ENCODE results near the gene CATSPER3. TPM values are rescaled to one million over a fixed set of nuclear protein-coding genes. Genes with fewer than 3 reads are reported as not detected.
"Not testable (repeated sequence)": the region's sequence is repeated elsewhere in the genome, so short reads cannot be mapped to it uniquely, and the experiment has no call there.

Gene CATSPER3
- polyA plus RNA-seq, 1 donor from 2014 or later, result 0.17 TPM

DNA sequence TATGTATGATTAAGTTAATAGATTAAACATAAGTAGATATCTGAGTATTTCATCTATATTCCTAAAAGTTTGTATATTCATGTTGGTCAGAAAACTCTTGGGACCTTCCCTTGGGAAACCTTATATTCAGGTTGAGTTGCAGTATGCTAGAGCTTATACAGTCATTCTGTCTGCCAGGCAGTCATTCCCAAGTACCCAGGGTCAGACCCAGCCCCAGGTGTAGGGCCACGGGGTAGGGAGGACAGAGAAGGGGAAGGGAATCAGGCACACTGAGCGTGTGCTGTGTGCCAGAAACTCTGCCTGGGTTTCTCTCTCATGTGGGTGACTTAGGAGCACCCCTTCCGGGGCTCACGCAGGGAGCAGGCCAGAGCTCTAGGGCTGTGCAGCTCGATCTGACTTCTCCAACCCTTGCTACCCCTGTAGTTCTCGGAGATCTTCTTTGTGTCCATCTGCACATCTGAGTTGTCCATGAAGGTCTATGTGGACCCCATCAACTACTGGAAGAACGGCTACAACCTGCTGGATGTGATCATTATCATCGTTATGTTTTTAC lies 28.2 kb downstream of the CATSPER3 start:
- Histone ChIP-seq H3K27me3 (ENCODE audit: insufficient read depth, low read depth, low read length) (no peaks in the 10 kb centered on the region), H3K4me2 (ENCODE audit: low read length) (no peak overlapping the region), H3K9me3 (ENCODE audit: low read length) (no peaks in the 10 kb centered on the region), H4K20me1 (ENCODE audit: insufficient read depth) (no peaks in the 10 kb centered on the region), H3F3A (ENCODE audit: insufficient read depth, low read length, poor library complexity, severe bottlenecking) (no peaks in the 10 kb centered on the region), H3K36me3 (ENCODE audit: insufficient read depth, low read length) (no peaks in the 10 kb centered on the region), H2AFZ (ENCODE audit: low read depth, low read length) (no peak overlapping the region), H3K4me3 (ENCODE audit: low read length) (no peak overlapping the region), H3K79me2 (replicated peaks; ENCODE audit: insufficient read depth, low read length) (no peaks in the 10 kb centered on the region), H3K9ac (ENCODE audit: low read length) (no peak overlapping the region), H3K27ac (ENCODE audit: low read length) (no peak overlapping the region), H3K9me2 (ENCODE audit: insufficient read depth, low read length) (no peaks in the 10 kb centered on the region)
- TF ChIP-seq SMC3 (conservative IDR thresholded peaks at IDR 0.05; ENCODE audit: poor library complexity) (no peak), MXI1 (conservative IDR thresholded peaks at IDR 0.05; ENCODE audit: poor library complexity, severe bottlenecking) (no peak)

GRCh38 chr5:134997015-134997414 lies 29.3 kb downstream of the CATSPER3 start:
- Histone ChIP-seq H4K20me1 (ENCODE audit: insufficient read depth) (no peaks in the 10 kb centered on the region), H3K9me3 (ENCODE audit: low read length) (no peaks in the 10 kb centered on the region), H3K4me3 (ENCODE audit: low read length) (no peak overlapping the region), H3K27me3 (ENCODE audit: insufficient read depth, low read depth, low read length) (no peaks in the 10 kb centered on the region), H2AFZ (ENCODE audit: low read depth, low read length) (no peak overlapping the region), H3K4me2 (ENCODE audit: low read length) (no peak overlapping the region), H3K79me2 (replicated peaks; ENCODE audit: insufficient read depth, low read length) (no peaks in the 10 kb centered on the region), H3K9ac (ENCODE audit: low read length) (no peak overlapping the region), H3K27ac (ENCODE audit: low read length) (no peak overlapping the region), H3K9me2 (ENCODE audit: insufficient read depth, low read length) (no peaks in the 10 kb centered on the region), H3F3A (ENCODE audit: insufficient read depth, low read length, poor library complexity, severe bottlenecking) (no peaks in the 10 kb centered on the region), H3K36me3 (ENCODE audit: insufficient read depth, low read length) (no peaks in the 10 kb centered on the region)
- no peak for TF ChIP-seq RAD21 (conservative IDR thresholded peaks at IDR 0.05)
- TF ChIP-seq CTCF (IDR thresholded peaks at IDR 0.05; ENCODE audit: poor library complexity, severe bottlenecking), result no peak
- TF ChIP-seq EP300 (conservative IDR thresholded peaks at IDR 0.05; ENCODE audit: poor library complexity, severe bottlenecking), result no peak
- TF ChIP-seq, protein P1, sequence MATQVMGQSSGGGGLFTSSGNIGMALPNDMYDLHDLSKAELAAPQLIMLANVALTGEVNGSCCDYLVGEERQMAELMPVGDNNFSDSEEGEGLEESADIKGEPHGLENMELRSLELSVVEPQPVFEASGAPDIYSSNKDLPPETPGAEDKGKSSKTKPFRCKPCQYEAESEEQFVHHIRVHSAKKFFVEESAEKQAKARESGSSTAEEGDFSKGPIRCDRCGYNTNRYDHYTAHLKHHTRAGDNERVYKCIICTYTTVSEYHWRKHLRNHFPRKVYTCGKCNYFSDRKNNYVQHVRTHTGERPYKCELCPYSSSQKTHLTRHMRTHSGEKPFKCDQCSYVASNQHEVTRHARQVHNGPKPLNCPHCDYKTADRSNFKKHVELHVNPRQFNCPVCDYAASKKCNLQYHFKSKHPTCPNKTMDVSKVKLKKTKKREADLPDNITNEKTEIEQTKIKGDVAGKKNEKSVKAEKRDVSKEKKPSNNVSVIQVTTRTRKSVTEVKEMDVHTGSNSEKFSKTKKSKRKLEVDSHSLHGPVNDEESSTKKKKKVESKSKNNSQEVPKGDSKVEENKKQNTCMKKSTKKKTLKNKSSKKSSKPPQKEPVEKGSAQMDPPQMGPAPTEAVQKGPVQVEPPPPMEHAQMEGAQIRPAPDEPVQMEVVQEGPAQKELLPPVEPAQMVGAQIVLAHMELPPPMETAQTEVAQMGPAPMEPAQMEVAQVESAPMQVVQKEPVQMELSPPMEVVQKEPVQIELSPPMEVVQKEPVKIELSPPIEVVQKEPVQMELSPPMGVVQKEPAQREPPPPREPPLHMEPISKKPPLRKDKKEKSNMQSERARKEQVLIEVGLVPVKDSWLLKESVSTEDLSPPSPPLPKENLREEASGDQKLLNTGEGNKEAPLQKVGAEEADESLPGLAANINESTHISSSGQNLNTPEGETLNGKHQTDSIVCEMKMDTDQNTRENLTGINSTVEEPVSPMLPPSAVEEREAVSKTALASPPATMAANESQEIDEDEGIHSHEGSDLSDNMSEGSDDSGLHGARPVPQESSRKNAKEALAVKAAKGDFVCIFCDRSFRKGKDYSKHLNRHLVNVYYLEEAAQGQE (IDR thresholded peaks at IDR 0.05; ENCODE audit: borderline replicate concordance), result no peak
- no peak for TF ChIP-seq EZH2 (IDR thresholded peaks at IDR 0.05; ENCODE audit: borderline replicate concordance, insufficient read depth, low read length, poor library complexity, severe bottlenecking)
- no peak for TF ChIP-seq SMC3 (conservative IDR thresholded peaks at IDR 0.05; ENCODE audit: poor library complexity)
- no peak for TF ChIP-seq POLR2AphosphoS5 (IDR thresholded peaks at IDR 0.05)
- no peak for TF ChIP-seq MXI1 (conservative IDR thresholded peaks at IDR 0.05; ENCODE audit: poor library complexity, severe bottlenecking)
- TF ChIP-seq TAF1 (IDR thresholded peaks at IDR 0.05; ENCODE audit: low read depth), result no peak

- H3K4me3 ChIP-seq (ENCODE audit: low read length); H3K9ac ChIP-seq (ENCODE audit: low read length); H3K27me3 ChIP-seq (ENCODE audit: insufficient read depth, low read depth, low read length); H3K27ac ChIP-seq (ENCODE audit: low read length); H3F3A ChIP-seq (ENCODE audit: insufficient read depth, low read length, poor library complexity, severe bottlenecking); H3K9me2 ChIP-seq (ENCODE audit: insufficient read depth, low read length); H2AFZ ChIP-seq (ENCODE audit: low read depth, low read length); H3K36me3 ChIP-seq (ENCODE audit: insufficient read depth, low read length); H4K20me1 ChIP-seq (ENCODE audit: insufficient read depth); H3K79me2 ChIP-seq (replicated peaks; ENCODE audit: insufficient read depth, low read length); H3K4me2 ChIP-seq (ENCODE audit: low read length); H3K9me3 ChIP-seq (ENCODE audit: low read length): not testable (repeated sequence)
These were observed 30.4 kb downstream of the CATSPER3 start for GRCh38 chr5:134998068-134998467.

Measured in neural cell (in vitro differentiated cells).